Breast epithelium (tissue), 3 donors: ENCODE data around the gene KCNN4.

Experiments used
- POLR2A ChIP-seq: fragments of 450-650 bp; IDR thresholded peaks from one replicate; pipeline ENCODE4 v1.6.1; 2016; ENCODE audit warnings: antibody characterized with exemption, mild to moderate bottlenecking, moderate library complexity
- POLR2AphosphoS5 ChIP-seq, 3 donors: sonication (generic); formaldehyde crosslinking; IDR thresholded peaks; one replicate each; pipeline ENCODE4 v1.6.1; 2017; ENCODE audit warnings: antibody characterized with exemption in 3 of 3

GRCh38 chr19:43763473-43763939 lies 17.3 kb downstream of the KCNN4 start:
- TF ChIP-seq POLR2A (no peak), POLR2AphosphoS5 (IDR thresholded peaks at IDR 0.05) (no peak)
